ENCODE results near the gene TRIM39.
"Not testable (repeated sequence)": the region's sequence is repeated elsewhere in the genome, so short reads cannot be mapped to it uniquely, and the experiment has no call there.

TRIM39 gene

DNA sequence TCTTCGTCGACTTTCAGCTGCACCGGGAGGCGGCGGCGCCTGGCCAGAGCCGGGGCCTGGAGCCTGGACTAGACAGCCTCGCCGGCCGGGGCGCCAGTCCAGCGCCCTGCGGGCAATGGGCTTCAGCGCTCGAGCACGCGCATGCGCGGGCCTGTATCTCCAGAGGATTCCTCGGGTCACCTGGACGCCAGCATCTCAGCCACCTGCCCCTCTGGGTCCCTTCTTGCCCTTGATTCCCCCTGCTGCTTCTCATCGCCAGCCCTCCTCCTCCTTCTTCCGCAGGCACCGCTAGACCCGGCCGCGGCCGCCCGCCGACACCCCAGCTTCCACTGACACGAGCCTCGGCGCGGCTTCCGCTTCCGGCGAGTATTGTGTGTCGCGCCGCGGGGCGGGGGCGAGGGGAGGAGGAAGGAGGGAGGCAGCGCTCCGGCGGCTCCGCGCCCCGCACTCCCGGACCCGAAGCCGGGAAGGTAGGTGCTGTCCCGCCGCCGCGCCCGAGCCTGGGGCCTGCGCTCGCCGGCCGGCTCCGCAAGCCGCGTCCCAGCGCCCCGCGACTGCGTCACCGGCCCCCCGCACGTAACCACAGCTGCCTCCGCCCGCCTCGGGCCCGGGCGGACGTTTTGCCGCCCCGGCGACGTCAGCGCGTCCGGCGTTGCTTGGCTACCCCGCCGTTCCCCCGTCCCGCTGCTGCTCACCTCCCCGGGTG, at the start of gene TRIM39:
TSS of gene TRIM39 (plus strand) at position 402 of the 706 bp plus-strand sequence. CDS start 2,391 bp downstream, outside the sequence.
- FAIRE-seq = no peak

- FAIRE-seq = not testable (repeated sequence)
Measured at GRCh38 chr6:30280988-30281387, 45.7 kb upstream of the TRIM39 start.

- FAIRE-seq = no peak
Measured at GRCh38 chr6:30282522-30282921, 44.2 kb upstream of the TRIM39 start.

GRCh38 chr6:30283761-30284160, 43.0 kb upstream of the TRIM39 start:
- no peak for FAIRE-seq

GRCh38 chr6:30287139-30287538, 39.6 kb upstream of the TRIM39 start:
- no peak for FAIRE-seq

GRCh38 chr6:30295837-30296236, 30.9 kb upstream of the TRIM39 start:
- no peak for FAIRE-seq

DNA sequence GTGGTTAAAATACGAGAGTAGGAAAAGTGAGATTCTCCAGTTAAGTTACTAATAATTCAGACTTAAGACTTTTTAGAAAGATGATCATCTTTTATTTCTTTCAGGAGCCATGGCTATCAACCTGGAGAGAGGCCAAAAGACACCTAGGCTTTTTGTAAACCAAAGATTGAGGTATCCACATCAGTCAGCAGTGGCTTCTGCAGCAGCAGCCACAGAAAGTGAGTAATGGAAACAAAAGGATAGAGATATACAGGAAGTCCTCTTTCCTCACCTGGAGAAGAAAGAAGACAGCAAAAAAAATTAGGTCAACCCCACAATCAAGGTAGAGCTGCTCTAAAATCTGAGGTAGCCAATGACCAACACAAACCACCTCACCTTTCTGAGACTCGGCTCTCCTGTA, 22.7 kb upstream of the TRIM39 start:
- FAIRE-seq = no peak

GRCh38 chr6:30311101-30311500, 15.6 kb upstream of the TRIM39 start:
- no peak for FAIRE-seq

GRCh38 chr6:30311671-30312070, 15.1 kb upstream of the TRIM39 start:
- FAIRE-seq = no peak

DNA sequence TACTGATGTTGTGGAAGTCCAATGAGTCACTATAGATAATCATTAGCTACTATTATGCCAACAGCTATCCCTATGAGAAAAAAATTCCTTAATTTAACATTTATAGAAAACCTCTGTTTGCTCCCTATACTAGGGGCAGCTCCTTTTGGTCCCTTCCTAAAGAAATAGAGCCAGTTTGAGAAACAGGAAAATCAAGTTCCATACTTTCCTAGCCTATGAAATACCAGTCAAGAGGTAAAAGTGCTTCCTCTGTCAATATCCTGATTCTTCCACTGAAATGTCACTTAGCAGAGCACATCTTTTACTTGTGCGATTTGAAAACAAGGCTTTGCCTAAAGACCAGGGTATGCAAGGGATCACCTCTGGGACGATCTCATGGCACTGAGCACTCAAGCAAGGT, 14.5 kb upstream of the TRIM39 start:
- no peak for FAIRE-seq

DNA sequence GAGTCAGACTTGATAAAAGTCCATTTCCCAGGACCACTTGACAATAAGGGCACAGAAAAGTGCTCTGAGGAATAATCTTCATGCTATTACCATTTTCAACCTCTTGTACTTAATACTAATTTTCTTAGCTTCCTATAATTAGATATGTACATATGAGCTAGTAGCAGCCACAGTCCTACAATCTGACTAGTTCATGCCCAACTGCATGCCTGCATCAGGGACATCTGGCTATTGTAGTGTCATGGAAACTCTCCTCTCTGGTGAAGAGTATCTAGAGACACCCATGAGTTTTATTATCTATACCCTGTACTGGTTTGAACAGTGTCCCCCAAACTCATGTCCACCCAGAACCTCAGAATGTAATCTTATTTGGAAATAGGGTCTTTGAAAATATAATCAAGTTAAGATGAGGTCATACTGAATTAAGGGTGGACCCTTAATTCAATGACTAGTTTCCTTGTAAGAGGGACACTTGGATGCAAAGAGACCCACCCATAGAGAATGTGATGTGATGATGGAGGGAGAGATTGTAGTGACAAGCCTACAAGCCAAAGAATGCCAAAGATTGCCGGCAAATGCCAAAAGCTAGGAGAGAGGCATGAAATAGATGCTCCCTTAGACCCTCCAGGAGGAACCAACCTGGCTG, 13.9 kb upstream of the TRIM39 start:
- FAIRE-seq = no peak

- FAIRE-seq = no peak
Measured at GRCh38 chr6:30315156-30315555, 11.6 kb upstream of the TRIM39 start.

- FAIRE-seq = no peak
Measured at GRCh38 chr6:30317913-30318589, 8.7 kb upstream of the TRIM39 start.

GRCh38 chr6:30319146-30319835, 7.4 kb upstream of the TRIM39 start:
- FAIRE-seq = no peak

- no peak for FAIRE-seq
Measured at GRCh38 chr6:30321692-30322388, 4.9 kb upstream of the TRIM39 start.

- no peak for FAIRE-seq
Measured at GRCh38 chr6:30322527-30323501, 3.9 kb upstream of the TRIM39 start.

- no peak for FAIRE-seq
Measured at GRCh38 chr6:30323806-30324205, 2.9 kb upstream of the TRIM39 start.

DNA sequence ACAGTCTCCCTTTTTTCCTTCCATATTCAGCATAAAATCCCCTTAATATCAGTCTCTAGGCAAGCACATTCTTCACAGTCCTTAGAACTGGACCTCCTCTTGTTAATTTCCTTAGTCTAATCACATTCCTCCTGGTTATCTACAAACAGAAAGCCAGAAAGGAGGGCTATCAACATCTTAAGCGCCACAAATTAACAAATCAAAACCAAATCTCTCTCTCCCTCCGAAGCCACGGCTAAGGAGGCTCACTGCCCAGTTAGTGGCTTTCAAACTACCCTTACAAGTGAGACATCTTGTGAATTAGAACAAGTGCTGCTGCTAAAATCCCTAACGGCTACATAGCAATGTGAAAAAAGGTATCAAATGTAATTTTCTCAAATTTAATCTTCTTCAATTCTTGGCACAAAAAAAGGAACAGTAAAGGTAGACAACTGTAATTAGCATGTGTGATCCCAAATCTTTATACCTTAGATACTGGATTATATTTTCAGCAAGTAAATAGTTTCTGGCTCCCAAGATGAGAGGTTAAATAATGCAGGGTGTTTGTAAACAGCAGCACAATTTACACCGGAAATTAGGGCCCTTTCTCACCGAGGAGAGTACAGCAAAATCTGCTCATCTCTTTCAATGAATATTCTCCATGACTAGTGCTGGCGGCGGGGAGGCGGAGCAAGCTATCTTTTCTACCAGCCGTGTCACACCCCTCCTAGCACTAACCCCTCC, 1.4 kb upstream of the TRIM39 start:
- FAIRE-seq = no peak

DNA sequence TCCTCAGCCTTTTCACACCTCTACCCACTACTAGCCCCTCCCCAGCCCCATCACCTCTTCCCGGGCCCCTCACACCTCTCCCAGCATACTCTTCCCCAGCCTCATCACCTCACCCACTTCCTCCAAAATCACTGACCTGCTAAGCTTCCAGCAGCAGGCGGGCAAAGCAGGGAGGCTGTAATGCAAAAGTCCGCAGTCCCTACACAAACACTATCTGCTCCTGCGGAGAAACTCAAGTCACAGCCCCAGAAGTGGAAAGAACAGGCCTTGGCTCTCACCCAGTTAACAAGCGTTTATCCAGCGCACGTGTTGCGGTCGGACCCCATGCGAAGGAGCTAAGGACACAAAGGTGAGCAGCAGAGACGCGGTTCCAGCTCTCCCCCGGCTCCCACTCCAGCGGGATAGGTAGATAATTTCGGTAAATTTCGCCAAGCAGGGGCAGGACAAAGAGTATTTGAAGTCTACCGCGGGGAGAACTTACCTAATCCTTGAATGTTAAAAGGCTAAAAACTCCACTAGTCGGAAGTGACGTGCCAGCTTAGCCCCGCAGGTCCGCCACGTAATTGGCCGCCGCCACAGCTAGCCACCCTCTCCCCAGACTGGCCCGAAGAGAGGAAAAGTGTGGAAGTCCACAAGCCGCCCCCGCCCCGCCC, 728 bp upstream of the TRIM39 start:
- no peak for FAIRE-seq

GRCh38 chr6:30327232-30327746, 562 bp downstream of the TRIM39 start:
- no peak for FAIRE-seq

Measured in A204.1 (cell line).